OCI-LY1 (cell line): ENCODE data around the gene IGF2R.
"Not testable (repeated sequence)": the region's sequence is repeated elsewhere in the genome, so short reads cannot be mapped to it uniquely, and the experiment has no call there.

Experiments
- H2AFZ ChIP-seq: fragments of 200-600 bp; sonication (generic), shearing (Covaris generic); 2 replicates; pipeline ENCODE4 v1.6.0; 2014; ENCODE audit warnings: antibody characterized with exemption, mild to moderate bottlenecking, low read length
- H3F3A ChIP-seq: fragments of 200-600 bp; sonication (generic), shearing (Covaris generic); 2 replicates; pipeline ENCODE4 v1.6.0; 2014; ENCODE audit warnings: mild to moderate bottlenecking, antibody characterized with exemption, low read length, moderate library complexity; ENCODE audit not compliant: insufficient read depth
- H3K27ac ChIP-seq: fragments of 200-600 bp; sonication (generic); 2 replicates; pipeline ENCODE4 v1.5.1; 2014; ENCODE audit warnings: low read length, mixed run types, mild to moderate bottlenecking, low read depth; ENCODE audit not compliant: poor library complexity, severe bottlenecking
- H3K27me3 ChIP-seq: fragments of 200-600 bp; sonication (generic); 2 replicates; pipeline ENCODE4 v1.6.0; 2014; ENCODE audit warnings: antibody characterized with exemption, mild to moderate bottlenecking, low read length, moderate library complexity; ENCODE audit not compliant: insufficient read depth
- H3K36me3 ChIP-seq: fragments of 200-600 bp; sonication (generic); 2 replicates; pipeline ENCODE4 v1.6.1; 2014; ENCODE audit warnings: mild to moderate bottlenecking, antibody characterized with exemption, low read length, moderate library complexity, mixed read lengths; ENCODE audit not compliant: insufficient read depth
- H3K4me1 ChIP-seq: fragments of 200-600 bp; sonication (generic); 2 replicates; pipeline ENCODE4 v1.5.1; 2014; ENCODE audit warnings: mild to moderate bottlenecking, low read length, moderate library complexity; ENCODE audit not compliant: insufficient read depth, severe bottlenecking
- H3K4me2 ChIP-seq: fragments of 200-600 bp; sonication (generic), shearing (Covaris generic); 2 replicates; pipeline ENCODE4 v1.6.1; 2014; ENCODE audit warnings: low read length
- H3K4me3 ChIP-seq: fragments of 200-600 bp; sonication (generic); 2 replicates; pipeline ENCODE4 v1.5.1; 2014; ENCODE audit warnings: low read length, low read depth, mild to moderate bottlenecking, mixed read lengths; ENCODE audit not compliant: poor library complexity, severe bottlenecking
- H3K79me2 ChIP-seq: fragments of 200-600 bp; shearing (Covaris generic); 2 replicates; pipeline ENCODE4 v1.6.1; 2016; ENCODE audit warnings: mixed run types, low read length, mixed read lengths; ENCODE audit not compliant: insufficient read depth
- H3K9ac ChIP-seq: fragments of 200-600 bp; sonication (generic), shearing (Covaris generic); 2 replicates; pipeline ENCODE4 v1.6.1; 2014; ENCODE audit warnings: mild to moderate bottlenecking, low read length, mixed read lengths
- H3K9me2 ChIP-seq: fragments of 200-600 bp; sonication (generic), shearing (Covaris generic); 2 replicates; pipeline ENCODE4 v1.6.1; 2014; ENCODE audit warnings: low read depth, mild to moderate bottlenecking, low read length, mixed read lengths
- H3K9me3 ChIP-seq: fragments of 200-600 bp; shearing (Covaris generic); 2 replicates; pipeline ENCODE4 v1.6.1; 2014; ENCODE audit warnings: low read length, mixed read lengths
- H4K20me1 ChIP-seq: fragments of 200-600 bp; sonication (generic), shearing (Covaris generic); 2 replicates; pipeline ENCODE4 v1.6.0; 2016; ENCODE audit warnings: mild to moderate bottlenecking, low read length; ENCODE audit not compliant: insufficient read depth
- EZH2 ChIP-seq: fragments of 200-600 bp; sonication (generic), shearing (Covaris generic); IDR thresholded peaks from 2 replicates; pipeline ENCODE4 v1.8.0; 2017; ENCODE audit warnings: borderline replicate concordance, mixed run types, mild to moderate bottlenecking, antibody characterized with exemption, low read length, moderate library complexity, mixed read lengths
- TF ChIP-seq, protein P1 (sequence below): fragments of 200-600 bp; sonication (generic), shearing (Covaris generic); IDR thresholded peaks from 2 replicates; pipeline ENCODE4 v1.5.1; 2017; ENCODE audit warnings: mild to moderate bottlenecking, antibody characterized with exemption, low read length, moderate library complexity, mixed read lengths

The IGF2R gene

DNA sequence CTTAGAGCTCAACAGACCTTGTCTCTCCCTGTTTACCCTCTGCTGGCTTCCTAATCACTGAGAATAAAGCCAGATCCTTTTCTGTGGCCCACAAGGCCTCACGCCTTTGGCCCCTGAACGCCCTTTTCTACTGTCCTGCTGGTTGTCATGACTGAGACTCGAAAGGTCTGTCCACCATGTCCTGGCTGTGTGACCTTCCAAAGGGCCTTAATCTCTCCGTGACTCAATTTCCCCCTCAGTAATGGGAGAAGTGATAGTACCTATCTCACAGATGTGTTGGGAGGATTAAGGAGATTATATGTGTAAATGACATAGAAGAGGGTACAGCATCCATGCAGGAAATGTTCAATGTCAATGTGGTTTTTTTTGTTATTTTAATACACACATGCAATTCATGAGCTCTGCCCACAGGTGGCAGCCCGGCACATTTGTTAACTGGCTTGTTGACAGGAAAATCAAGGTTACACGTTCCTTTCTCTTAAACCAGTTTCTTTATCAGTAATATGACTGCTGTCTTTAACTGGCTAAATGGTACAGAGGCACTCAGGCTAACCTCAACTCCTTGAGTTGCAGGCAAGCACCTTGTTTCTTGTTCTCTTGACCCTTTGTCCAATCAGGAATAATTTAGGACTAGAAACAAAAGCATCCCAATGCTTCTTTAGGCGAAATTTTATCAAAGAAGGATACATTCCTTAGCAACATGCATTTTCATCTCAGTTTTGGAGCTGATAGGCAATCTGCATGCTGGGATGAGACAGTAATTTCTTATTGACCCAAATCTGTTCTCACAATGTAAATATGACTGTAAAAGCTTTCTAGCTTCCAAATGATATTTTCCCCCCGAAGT lies 169.3 kb downstream of the IGF2R start:
- H3K9ac ChIP-seq: no peak overlapping the region
- no peak overlapping the region for H3K27ac ChIP-seq
- no peaks in the 10 kb centered on the region for H3K9me2 ChIP-seq
- no peaks in the 10 kb centered on the region for H3K79me2 ChIP-seq
- no peaks in the 10 kb centered on the region for H3K9me3 ChIP-seq
- no peak for TF ChIP-seq EZH2
- TF ChIP-seq, protein P1, sequence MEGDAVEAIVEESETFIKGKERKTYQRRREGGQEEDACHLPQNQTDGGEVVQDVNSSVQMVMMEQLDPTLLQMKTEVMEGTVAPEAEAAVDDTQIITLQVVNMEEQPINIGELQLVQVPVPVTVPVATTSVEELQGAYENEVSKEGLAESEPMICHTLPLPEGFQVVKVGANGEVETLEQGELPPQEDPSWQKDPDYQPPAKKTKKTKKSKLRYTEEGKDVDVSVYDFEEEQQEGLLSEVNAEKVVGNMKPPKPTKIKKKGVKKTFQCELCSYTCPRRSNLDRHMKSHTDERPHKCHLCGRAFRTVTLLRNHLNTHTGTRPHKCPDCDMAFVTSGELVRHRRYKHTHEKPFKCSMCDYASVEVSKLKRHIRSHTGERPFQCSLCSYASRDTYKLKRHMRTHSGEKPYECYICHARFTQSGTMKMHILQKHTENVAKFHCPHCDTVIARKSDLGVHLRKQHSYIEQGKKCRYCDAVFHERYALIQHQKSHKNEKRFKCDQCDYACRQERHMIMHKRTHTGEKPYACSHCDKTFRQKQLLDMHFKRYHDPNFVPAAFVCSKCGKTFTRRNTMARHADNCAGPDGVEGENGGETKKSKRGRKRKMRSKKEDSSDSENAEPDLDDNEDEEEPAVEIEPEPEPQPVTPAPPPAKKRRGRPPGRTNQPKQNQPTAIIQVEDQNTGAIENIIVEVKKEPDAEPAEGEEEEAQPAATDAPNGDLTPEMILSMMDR: peak; percentile 80
- no peaks in the 10 kb centered on the region for H3K36me3 ChIP-seq
- H3K27me3 ChIP-seq: no peaks in the 10 kb centered on the region; the same call in 1 of the 2 replicates
- H3K4me3 ChIP-seq: no peak overlapping the region
- H2AFZ ChIP-seq: no peak overlapping the region
- no peaks in the 10 kb centered on the region for H3K4me1 ChIP-seq
- no peaks in the 10 kb centered on the region for H4K20me1 ChIP-seq
- no peak overlapping the region for H3K4me2 ChIP-seq
- no peaks in the 10 kb centered on the region for H3F3A ChIP-seq

DNA sequence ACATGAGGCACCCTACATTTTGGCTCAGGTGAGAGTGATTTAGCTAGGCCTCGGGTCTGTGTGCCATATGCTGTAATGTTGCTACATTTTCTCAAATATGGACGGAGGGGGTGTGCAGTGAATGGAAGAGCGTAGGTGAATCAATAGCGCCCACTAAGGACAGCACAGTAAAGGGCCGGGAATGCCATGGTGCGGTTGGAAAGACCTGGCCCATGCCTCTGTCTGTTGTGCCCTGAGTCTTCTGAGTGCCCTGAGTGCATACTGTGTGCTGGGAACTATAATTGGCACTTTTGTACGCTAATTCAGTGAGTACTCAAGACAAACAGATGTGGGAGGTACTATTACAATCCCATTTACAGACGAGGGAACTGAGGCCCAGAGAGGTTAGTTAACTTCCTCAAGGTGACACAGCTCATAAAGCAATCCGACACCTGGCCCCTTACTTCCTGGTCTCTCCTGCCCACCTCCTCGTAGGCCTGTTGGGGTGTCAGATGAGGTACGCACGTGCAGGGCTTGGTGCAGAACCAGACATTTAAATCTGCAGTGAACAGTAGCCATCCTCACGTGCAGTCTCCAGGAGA lies 170.0 kb downstream of the IGF2R start:
- Histone ChIP-seq H4K20me1 (no peaks in the 10 kb centered on the region), H3K27ac (no peak overlapping the region), H3K27me3 (no peaks in the 10 kb centered on the region; the same call in 1 of the 2 replicates), H3K4me3 (no peak overlapping the region), H3K36me3 (no peaks in the 10 kb centered on the region), H3K4me2 (no peak overlapping the region), H3K9me3 (no peaks in the 10 kb centered on the region), H2AFZ (no peak overlapping the region), H3F3A (no peaks in the 10 kb centered on the region), H3K4me1 (no peaks in the 10 kb centered on the region), H3K79me2 (no peaks in the 10 kb centered on the region), H3K9ac (no peak overlapping the region), H3K9me2 (no peaks in the 10 kb centered on the region)
- TF ChIP-seq EZH2: no peak
- TF ChIP-seq, protein P1: no peak

DNA sequence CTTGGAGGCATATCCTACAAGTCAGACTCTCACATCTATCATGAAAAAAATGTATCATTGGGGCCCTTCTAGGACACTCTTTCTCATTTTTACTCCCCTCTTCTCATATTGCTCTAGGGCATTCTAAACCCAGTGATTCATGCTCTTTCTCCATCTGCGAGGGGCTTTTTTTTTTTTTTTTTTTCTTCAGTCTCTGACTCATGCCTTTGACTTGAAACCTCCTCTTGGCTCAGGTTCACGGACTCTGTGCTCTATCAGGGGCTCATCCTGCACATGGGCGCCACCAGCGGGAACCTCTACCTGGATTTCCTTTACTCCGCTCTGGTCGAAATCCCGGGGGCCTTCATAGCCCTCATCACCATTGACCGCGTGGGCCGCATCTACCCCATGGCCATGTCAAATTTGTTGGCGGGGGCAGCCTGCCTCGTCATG lies 170.6 kb downstream of the IGF2R start:
- H2AFZ ChIP-seq: no peak overlapping the region
- TF ChIP-seq EZH2: no peak
- no peaks in the 10 kb centered on the region for H3K9me3 ChIP-seq
- H3K36me3 ChIP-seq: no peaks in the 10 kb centered on the region
- H4K20me1 ChIP-seq: no peaks in the 10 kb centered on the region
- no peaks in the 10 kb centered on the region for H3K79me2 ChIP-seq
- no peaks in the 10 kb centered on the region for H3K9me2 ChIP-seq
- no peak overlapping the region for H3K27ac ChIP-seq
- no peaks in the 10 kb centered on the region for H3K27me3 ChIP-seq
- no peaks in the 10 kb centered on the region for H3K4me1 ChIP-seq
- no peak overlapping the region for H3K4me2 ChIP-seq
- H3K9ac ChIP-seq: no peak overlapping the region
- H3F3A ChIP-seq: no peaks in the 10 kb centered on the region
- no peak overlapping the region for H3K4me3 ChIP-seq

DNA sequence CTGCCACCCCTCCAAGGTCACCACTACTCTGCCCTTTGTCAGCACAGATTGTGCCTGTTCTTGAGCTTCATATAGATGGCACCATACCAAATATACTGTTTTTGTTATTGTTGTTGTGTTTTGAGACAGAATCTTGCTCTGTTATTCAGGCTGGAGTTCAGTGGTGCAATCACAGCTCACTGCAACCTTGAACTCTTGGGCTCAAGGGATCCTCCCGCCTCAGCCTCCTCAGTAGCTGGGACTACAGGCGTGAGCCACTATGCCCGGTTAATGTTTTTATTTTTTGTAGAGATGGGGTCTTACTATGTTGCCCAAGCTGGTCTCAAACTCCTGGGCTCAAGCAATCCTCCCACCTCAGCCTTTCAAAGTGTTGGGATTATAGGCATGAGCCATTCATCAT lies 171.6 kb downstream of the IGF2R start:
- H3K4me3 ChIP-seq, H3K9me2 ChIP-seq, H3K9ac ChIP-seq, H2AFZ ChIP-seq, H3K27me3 ChIP-seq, H3K9me3 ChIP-seq, H3K27ac ChIP-seq, H3K79me2 ChIP-seq, H3K36me3 ChIP-seq, H3K4me2 ChIP-seq, H3K4me1 ChIP-seq, H4K20me1 ChIP-seq, H3F3A ChIP-seq: not testable (repeated sequence)
